CD4-positive, alpha-beta T cell (primary cell): ENCODE measurements around the gene XPO5. TPM values are rescaled to one million over a fixed set of nuclear protein-coding genes. Genes with fewer than 3 reads are reported as not detected.
A peak's percentile ranks its signal among the peaks of the same experiment; 100 is the strongest.

Source experiments
- ATAC-seq: fragments of 200-7000 bp; cut with Tn5 transposase; one replicate; pipeline ENCODE4 v1.10.0; 2022; ENCODE audit warnings: mild to moderate bottlenecking; ENCODE audit not compliant: poor library complexity
- CTCF ChIA-PET: fragments of 350-600 bp; sonication (Branson Sonifier 250); formaldehyde crosslinking; loops from one replicate; lab custom pipeline; 2021; ENCODE audit warnings: antibody characterized with exemption, inconsistent platforms; lab: Charles Lee
- POLR2A ChIA-PET: fragments of 350-600 bp; sonication (Branson Sonifier 250); formaldehyde crosslinking; loops from one replicate; lab custom pipeline; 2021; ENCODE audit warnings: antibody characterized with exemption, inconsistent platforms; lab: Charles Lee
- DNase-seq, 14 experiments: peaks; one replicate each; pipeline ENCODE4 v3.0.0-alpha.2; 2013 to 2020; ENCODE audit warnings: mixed read lengths in 2 of 14
- H3K27ac ChIP-seq, 2 donors: one replicate each; pipeline versions ENCODE4 v1.5.1 to v1.7.0; 2013; ENCODE audit warnings: low read length in 2 of 2, low read depth in 1 of 2, mild to moderate bottlenecking in 1 of 2
- H3K27me3 ChIP-seq, 2 experiments: 1 replicate in 1 of 2; 2 replicates in 1 of 2; pipeline versions ENCODE4 v1.6.1 to v1.7.0; 2013; ENCODE audit warnings: low read length in 2 of 2, control low read depth in 1 of 2, mild to moderate bottlenecking in 1 of 2, moderate library complexity in 1 of 2; ENCODE audit not compliant: insufficient read depth in 2 of 2, control insufficient read depth in 1 of 2
- H3K36me3 ChIP-seq: one replicate; pipeline ENCODE4 v1.6.1; 2013; ENCODE audit warnings: low read length, control low read depth; ENCODE audit not compliant: insufficient read depth
- H3K4me1 ChIP-seq: one replicate; pipeline ENCODE4 v1.6.1; 2013; ENCODE audit warnings: low read length, control low read depth; ENCODE audit not compliant: insufficient read depth
- H3K4me3 ChIP-seq: one replicate; pipeline ENCODE4 v1.5.1; 2013; ENCODE audit warnings: mild to moderate bottlenecking, low read length, moderate library complexity
- H3K9me3 ChIP-seq, 2 experiments: 1 replicate in 1 of 2; 2 replicates in 1 of 2; pipeline versions ENCODE4 v1.6.1 to v1.7.0; 2013; ENCODE audit warnings: low read length in 2 of 2, mild to moderate bottlenecking in 2 of 2, control low read depth in 1 of 2, moderate library complexity in 1 of 2; ENCODE audit not compliant: control insufficient read depth in 1 of 2, insufficient read depth in 1 of 2
- H3K27ac Mint-ChIP-seq: one replicate; pipeline ENCODE4 v1.8.0; 2020; ENCODE audit warnings: mixed read lengths
- H3K27me3 Mint-ChIP-seq: one replicate; pipeline ENCODE4 v1.8.0; 2021; ENCODE audit warnings: mixed read lengths
- H3K36me3 Mint-ChIP-seq: one replicate; pipeline ENCODE4 v1.8.0; 2021; ENCODE audit warnings: low read depth, mixed read lengths
- H3K4me1 Mint-ChIP-seq: one replicate; pipeline ENCODE4 v1.8.0; 2021; ENCODE audit warnings: low read depth, mixed read lengths
- H3K4me3 Mint-ChIP-seq: one replicate; pipeline ENCODE4 v1.8.0; 2020; ENCODE audit warnings: mild to moderate bottlenecking, mixed read lengths
- H3K9me3 Mint-ChIP-seq: one replicate; pipeline ENCODE4 v1.8.0; 2020; ENCODE audit warnings: mixed read lengths
- CTCF ChIP-seq: fragments of 200-600 bp; IDR thresholded peaks from one replicate; pipeline ENCODE4 v1.8.0; 2022; ENCODE audit warnings: antibody characterized with exemption, mild to moderate bottlenecking
- intact Hi-C, 2 experiments: fragments of 100-400 bp; cut with DNase I in 1 of 2; cut with micrococcal nuclease in 1 of 2; formaldehyde crosslinking; loops; one replicate each; pipeline versions ENCODE4 v1.15.1 to v1.9.0; 2023 to 2025; cut with DNase I, micrococcal nuclease
- total RNA-seq, 174 experiments: library from RNA in 2 of 174; stranded (reverse) in 2 of 174; gene quantifications; one replicate each; pipeline ENCODE4 v1.2.3 and lab custom pipeline; 2021 to 2026

The XPO5 gene
- total RNA-seq, 2 experiments from 2014 or later, result 26.8 to 31.2 TPM

DNA sequence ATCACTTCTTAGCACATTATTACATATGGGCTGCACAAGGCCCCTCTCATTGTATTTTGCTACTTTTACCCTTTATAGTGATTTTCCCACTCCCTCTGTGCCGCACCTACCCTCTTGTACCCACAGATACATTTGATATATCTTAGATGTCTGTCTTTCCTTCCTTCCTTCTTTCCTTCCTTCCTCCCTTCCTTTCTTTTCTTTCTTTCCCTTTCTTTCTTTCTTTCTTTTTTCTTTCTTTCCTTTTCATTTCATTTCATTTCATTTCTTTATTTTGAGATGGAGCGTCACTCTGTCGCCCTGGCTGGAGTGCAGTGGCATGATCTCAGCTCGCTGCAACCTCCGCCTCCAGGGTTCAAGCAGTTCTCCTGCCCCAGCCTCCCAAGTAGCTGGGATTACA is 12.4 kb upstream of the XPO5 start:
- H3K36me3 Mint-ChIP-seq, result peaks cover 75% of the 10 kb centered on the region

DNA sequence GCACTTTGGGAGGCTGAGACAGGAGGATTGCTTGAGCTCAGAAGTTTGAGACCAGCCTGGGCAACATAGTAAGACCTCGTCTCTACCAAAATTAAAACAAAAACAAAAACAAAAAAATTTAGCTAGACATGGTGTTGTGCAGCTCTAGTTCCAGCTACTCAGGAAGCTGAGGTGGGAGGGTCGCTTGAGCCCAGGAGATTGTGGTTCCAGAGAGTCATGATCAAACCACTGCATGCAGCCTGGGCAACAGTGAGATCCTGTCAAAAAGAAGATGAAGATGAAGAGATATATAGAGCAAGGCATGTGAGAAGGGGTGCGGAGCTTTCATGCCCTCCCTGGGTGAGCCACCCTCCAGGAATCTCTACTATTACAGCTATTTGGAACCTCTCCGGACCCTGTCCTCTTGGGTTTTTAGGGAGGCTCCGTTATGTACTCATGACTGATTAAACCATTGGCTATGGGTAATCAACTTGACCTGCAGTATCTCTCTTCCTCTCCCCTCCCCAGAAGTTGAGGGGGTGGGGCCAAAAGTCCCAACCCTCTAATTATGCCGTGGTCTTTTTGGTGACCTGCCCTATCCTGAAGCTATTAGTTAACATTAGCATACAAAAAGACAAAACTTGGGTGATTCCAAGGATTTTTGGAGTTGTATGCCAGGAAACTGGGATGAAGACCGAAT is 9.2 kb upstream of the XPO5 start:
- H3K4me1 Mint-ChIP-seq, result peaks cover 35% of the 10 kb centered on the region
- H3K36me3 ChIP-seq, result peaks cover 53% of the 10 kb centered on the region

More for the DNA sequence above, 12.4 kb upstream of the XPO5 start:
- peaks cover 54% of the 10 kb centered on the region for H3K36me3 ChIP-seq
- no peaks in the 10 kb centered on the region for H3K27me3 ChIP-seq
- H3K4me1 ChIP-seq, result peaks cover 27% of the 10 kb centered on the region
- Mint-ChIP-seq H3K4me3 (no peak overlapping the region), H3K27ac (no peak overlapping the region), H3K4me1 (peaks cover 29% of the 10 kb centered on the region), H3K9me3 (no peaks in the 10 kb centered on the region), H3K27me3 (no peaks in the 10 kb centered on the region)
- no peak for TF ChIP-seq CTCF
- no peak for DNase-seq
- no peak overlapping the region for H3K27ac ChIP-seq
- intact Hi-C loops, result no loop called here
- no peaks in the 10 kb centered on the region for H3K9me3 ChIP-seq
- CTCF ChIA-PET, result no interaction called here
- POLR2A ChIA-PET, result no interaction called here
- no peak overlapping the region for H3K4me3 ChIP-seq
- ATAC-seq, result no peak

GRCh38 chr6:43582911-43583310 is 7.1 kb upstream of the XPO5 start:
- H3K9me3 ChIP-seq, result no peaks in the 10 kb centered on the region
- Mint-ChIP-seq H3K4me1 (peaks cover 49% of the 10 kb centered on the region), H3K27me3 (no peaks in the 10 kb centered on the region), H3K36me3 (peaks cover 64% of the 10 kb centered on the region), H3K4me3 (peak overlapping the region; percentile 11), H3K27ac (peak overlapping the region; percentile 76), H3K9me3 (no peaks in the 10 kb centered on the region)
- DNase-seq (no peak), ATAC-seq (no peak)
- TF ChIP-seq CTCF, result no peak
- no peak overlapping the region for H3K27ac ChIP-seq
- ChIA-PET POLR2A (no interaction called here), CTCF (no interaction called here)
- no peak overlapping the region for H3K4me3 ChIP-seq
- H3K36me3 ChIP-seq, result peaks cover 46% of the 10 kb centered on the region
- intact Hi-C loops, result no loop called here
- no peaks in the 10 kb centered on the region for H3K27me3 ChIP-seq
- H3K4me1 ChIP-seq, result peaks cover 32% of the 10 kb centered on the region

More for the DNA sequence above, 9.2 kb upstream of the XPO5 start:
- ChIA-PET POLR2A (interaction anchor here (1.8 kb wide), 1 partner anchor 10 kb away, joined by 7 read pairs; the partner anchor contains the start of genes POLH and XPO5), CTCF (interaction anchor here (1.0 to 1.7 kb wide), 2 partner anchors 9 kb away, joined by 3 to 5 read pairs; partner anchors contain the start of gene XPO5)
- Mint-ChIP-seq H3K27ac (peak overlapping the region; percentile 76), H3K27me3 (no peaks in the 10 kb centered on the region), H3K36me3 (peaks cover 68% of the 10 kb centered on the region), H3K9me3 (no peaks in the 10 kb centered on the region), H3K4me3 (no peak overlapping the region)
- H3K27me3 ChIP-seq, result no peaks in the 10 kb centered on the region
- H3K4me3 ChIP-seq, result no peak overlapping the region
- DNase-seq, result peak in 5 of 14 experiments; percentile 8 to 66 (median 30)
- intact Hi-C loops, result no loop called here
- no peak for TF ChIP-seq CTCF
- ATAC-seq, result peak; percentile 64
- no peaks in the 10 kb centered on the region for H3K9me3 ChIP-seq
- H3K27ac ChIP-seq, result peak overlapping the region in 1 of 2 donors; percentile 60
- peaks cover 27% of the 10 kb centered on the region for H3K4me1 ChIP-seq
